ENCODE results near the gene EPHA3.

The EPHA3 gene

DNA sequence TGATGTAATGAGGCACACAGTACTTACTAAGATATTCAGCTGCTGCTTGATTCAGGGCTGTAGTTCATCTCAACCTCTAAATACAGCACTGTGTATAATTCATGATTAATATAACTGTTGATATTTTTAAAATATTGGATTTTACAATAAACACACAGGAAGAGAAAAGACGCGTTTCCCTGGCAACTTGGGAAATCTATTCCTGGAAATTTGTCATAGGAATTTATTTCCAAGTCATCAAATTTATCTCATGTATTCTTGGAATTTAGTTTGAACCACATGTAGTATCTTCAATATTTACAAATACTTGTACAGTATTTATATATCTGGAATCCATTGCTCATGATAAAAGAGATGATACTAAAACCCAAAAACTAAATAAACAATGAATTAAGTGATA lies 30.6 kb downstream of the EPHA3 start:
- no peak for DNase-seq
- in situ Hi-C loops (cut with MboI; ENCODE audit: low pct_unique_long_range_greater_than_20kb, low sequenced_read_pairs): no loop called here

DNA sequence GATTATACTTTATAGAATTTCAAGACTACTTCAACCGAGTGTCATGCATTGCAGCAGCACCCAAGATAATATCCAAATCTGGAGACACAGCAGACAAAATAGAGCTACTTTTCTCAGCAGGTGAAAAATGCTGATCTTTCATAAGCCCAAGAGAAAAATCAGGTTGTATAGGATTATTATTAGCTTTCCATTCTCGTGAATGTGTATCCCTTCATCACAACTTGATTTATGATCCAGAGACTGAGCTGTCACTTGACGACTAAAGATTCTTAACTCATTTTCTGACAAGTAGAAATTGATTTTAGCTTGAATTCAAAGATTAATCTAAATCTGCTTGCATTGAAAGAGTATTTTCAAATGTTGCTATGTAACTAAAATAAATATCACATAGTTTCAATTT lies 32.4 kb downstream of the EPHA3 start:
- in situ Hi-C loops (cut with MboI; ENCODE audit: low pct_unique_long_range_greater_than_20kb, low sequenced_read_pairs): no loop called here

DNA sequence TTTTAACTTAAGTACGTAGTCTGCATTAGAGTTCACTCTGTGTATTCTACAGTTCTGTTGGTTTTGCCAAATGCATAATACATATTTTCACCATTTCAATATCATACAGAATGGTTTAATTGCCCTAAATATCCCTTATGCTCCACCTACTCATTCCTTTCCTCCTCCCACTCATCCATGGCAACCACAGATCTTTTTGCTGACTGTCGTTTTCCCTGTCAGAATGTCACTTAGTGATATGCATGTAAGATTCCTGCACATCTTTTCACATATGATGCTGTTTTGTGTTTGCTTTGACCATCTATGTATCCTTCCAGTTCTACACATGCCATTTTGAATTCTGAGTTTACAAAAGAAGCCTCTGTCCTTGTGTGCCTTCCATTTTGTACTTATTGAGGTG lies 36.7 kb downstream of the EPHA3 start:
- in situ Hi-C loops (cut with MboI; ENCODE audit: low pct_unique_long_range_greater_than_20kb, low sequenced_read_pairs): no loop called here
- no peak for DNase-seq

More for the DNA sequence above, 32.4 kb downstream of the EPHA3 start:
- no peak for DNase-seq

DNA sequence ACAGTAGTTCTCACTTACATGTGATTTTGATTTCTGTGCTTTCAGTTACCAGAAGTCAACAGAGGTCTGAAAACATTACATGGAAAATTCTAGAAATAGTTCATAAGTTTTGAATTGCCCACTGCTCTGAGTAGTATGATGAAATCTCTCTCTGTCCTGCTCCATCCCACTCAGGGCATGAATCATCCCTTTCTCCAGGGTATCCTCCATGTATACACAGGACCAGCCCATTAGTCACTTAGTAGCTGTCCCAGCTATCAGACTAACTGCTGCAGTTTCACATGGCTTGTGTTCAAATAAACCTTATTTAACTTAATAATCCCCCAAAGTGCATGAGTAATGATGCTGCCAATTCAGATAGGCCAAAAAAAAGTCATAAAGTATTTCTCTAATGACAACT lies 38.6 kb downstream of the EPHA3 start:
- in situ Hi-C loops (cut with MboI; ENCODE audit: low pct_unique_long_range_greater_than_20kb, low sequenced_read_pairs): no loop called here

DNA sequence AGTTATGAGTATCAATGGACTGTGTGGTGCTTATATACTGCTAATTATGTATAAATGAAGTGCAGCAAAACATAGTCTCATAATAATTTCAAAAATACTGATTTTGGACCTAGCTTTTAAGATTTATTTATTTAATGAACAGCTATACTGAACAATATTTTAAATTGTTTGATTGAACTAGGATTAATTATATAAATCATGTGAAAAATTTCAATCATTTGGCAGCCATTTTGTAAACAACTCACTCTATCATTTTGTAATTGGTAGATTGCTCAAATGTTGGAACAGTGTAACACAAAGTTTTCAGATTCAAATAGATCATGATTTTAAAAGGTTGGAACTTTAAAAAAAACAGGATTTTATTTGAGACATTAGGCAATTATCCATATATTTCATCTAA lies 47.0 kb downstream of the EPHA3 start:
- no peak for DNase-seq
- in situ Hi-C loops (cut with MboI; ENCODE audit: low pct_unique_long_range_greater_than_20kb, low sequenced_read_pairs): no loop called here

More for the DNA sequence above, 38.6 kb downstream of the EPHA3 start:
- no peak for DNase-seq

DNA sequence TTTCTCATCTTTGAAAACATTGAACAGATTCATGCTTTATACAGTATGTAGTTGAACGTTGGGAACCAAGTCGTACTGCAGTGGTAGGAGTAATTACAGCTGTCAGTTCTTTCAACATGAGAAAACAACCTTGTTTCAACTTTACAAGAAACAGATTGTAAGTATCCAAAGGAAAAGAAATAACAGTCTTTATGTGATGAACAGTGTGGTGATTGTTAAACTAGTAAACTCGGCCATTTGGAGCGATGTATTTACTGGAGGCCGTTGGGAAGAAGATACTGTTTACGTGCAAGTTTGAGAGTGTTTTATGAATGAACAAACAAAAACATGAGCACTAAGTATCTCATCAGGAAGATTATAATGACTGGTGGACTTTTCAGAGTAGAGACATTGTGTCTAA lies 48.4 kb downstream of the EPHA3 start:
- in situ Hi-C loops (cut with MboI; ENCODE audit: low pct_unique_long_range_greater_than_20kb, low sequenced_read_pairs): no loop called here
- DNase-seq: no peak

DNA sequence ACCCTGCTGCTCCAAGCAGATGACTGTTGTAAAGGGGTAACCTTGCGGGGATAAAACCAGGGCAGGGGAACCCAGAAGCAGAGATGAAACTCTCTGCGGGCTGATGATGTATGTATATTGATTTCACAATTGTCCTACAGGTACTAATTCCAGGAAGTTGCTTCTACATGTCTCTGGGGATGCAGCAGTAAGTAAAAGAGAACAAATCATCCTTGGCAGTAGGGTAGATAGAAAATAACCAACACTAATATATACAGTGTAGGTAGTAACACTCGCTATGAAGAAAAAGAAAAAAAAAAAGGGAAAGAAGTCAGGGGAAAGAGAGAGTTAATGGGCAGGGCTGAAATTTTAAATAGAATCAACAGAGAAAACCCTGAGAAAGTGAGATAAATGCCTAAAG lies 50.2 kb downstream of the EPHA3 start:
- in situ Hi-C loops (cut with MboI; ENCODE audit: low pct_unique_long_range_greater_than_20kb, low sequenced_read_pairs): no loop called here
- no peak for DNase-seq

DNA sequence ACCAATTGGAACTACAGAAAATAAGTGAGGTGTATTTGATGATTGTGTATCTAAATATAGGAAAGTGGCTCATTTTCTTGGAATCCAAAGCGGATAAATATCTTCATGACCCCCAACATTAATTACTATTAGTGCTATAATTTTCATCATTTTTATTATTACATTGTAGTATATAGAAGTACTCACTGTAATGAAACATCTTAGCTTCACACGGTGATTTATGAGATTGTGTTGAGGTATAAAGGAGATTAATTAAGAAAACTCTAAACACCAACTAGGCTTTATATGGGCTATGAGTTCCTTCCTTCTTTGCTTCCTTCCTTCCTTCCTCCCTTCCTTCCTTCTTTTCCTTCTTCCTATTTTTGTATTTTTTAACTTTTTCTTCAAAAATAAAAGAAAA lies 52.2 kb downstream of the EPHA3 start:
- in situ Hi-C loops (cut with MboI; ENCODE audit: low pct_unique_long_range_greater_than_20kb, low sequenced_read_pairs): no loop called here
- DNase-seq: no peak

DNA sequence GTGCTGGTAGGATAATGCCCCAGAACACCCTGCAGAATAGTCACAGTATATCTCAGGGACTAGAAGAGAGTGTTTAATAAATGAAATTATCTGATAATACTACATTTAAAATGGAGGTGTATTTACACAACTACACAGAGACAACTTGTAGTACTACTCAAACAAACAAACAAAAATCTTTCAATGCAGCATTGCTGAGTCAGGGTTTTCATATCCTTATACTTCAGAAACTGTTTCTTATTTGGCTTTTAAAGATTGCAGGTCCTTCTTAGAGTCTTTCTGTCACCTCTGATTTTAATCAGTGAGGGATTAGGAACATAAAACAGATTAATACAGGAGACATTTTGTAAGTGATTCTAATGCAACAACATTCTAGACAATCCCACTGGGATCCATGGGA lies 57.4 kb downstream of the EPHA3 start:
- in situ Hi-C loops (cut with MboI; ENCODE audit: low pct_unique_long_range_greater_than_20kb, low sequenced_read_pairs): no loop called here
- no peak for DNase-seq

DNA sequence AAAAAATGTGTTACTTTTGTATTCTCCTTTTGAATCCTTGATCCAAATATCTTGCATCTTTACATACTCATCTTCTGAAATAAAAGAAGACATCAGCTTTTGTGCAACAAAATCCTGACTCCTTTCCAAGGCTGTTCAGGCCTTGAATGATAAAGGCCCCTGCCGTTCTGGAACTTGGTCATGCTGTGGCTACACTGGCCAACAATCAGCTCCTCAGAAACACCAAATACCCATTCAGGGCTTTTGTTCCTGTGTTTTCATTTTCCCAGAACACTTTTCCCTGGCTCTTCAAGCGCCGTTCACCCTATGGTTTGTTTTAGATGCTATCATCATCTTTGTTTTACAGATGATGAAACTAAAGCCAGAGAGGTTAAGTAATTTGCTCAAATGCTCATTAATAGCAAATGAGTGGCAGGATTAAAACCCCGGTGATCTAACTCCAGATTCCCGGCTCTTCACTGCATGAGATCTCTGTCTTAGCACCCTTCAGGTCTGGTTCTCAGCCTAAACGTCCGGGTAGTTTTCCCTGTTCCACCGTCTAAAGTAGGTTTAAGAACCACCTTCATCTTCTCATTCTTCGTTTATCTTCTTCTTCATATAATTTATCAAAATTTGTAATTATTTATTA lies 58.3 kb downstream of the EPHA3 start:
- DNase-seq: no peak
- in situ Hi-C loops (cut with MboI; ENCODE audit: low pct_unique_long_range_greater_than_20kb, low sequenced_read_pairs): no loop called here

DNA sequence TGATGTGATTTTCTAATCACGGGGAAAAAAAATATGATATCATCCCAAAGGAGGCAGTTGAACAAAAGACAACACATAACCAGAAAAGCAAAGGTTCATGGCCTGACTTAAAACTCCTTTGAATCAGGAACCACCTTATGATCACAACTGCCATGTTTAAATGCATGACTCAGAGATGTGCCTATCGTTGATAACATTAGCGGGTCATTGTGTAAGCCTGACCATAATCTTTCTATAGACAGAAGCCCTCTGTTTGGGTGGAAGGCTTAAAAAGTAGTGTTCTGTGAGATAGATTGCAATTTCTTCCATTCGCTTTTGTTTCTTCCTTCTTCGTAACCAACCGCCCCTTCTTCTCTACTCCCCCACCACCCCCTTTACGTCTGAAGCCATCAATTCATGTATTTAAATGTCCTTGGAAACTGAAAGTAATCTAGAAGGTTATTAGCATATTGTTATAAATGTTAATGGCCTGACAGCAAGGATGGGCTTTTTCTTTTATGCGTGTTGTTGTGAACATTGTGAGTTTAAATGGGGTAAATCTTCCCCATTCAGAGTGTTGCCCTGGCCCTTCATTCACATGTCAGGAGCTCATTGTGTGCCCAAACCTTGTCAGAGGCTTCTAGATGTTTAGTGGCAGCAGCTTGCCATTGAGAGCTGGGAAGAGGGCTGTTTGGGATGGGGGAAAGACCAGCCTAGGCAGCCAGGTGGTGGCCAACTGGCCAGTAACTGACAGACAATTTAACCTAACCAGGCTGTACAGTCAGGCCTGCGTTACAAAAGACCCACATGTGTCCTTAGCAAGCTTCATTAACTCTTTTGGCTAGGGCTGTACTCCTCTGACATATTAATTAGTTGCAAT lies 64.5 kb downstream of the EPHA3 start:
- in situ Hi-C loops (cut with MboI; ENCODE audit: low pct_unique_long_range_greater_than_20kb, low sequenced_read_pairs): no loop called here
- DNase-seq: no peak

DNA sequence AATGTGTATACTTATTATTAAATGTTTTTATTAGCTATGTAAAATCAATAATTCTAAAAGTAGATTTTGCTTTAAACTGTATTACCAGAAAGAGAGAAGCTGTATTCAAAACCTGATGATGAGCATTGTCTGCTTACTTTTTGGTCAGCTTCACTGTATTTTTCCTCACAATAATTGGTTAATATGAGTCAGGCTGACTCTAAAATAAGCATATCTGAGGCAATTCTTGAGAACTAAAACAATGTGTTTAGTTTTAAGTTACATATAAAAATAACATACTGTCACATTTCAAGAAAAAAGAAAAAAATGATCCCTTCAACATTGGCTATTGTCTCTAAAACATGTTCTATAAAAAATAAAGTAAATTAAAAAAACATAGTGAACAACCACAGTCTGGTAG lies 66.1 kb downstream of the EPHA3 start:
- DNase-seq: no peak
- in situ Hi-C loops (cut with MboI; ENCODE audit: low pct_unique_long_range_greater_than_20kb, low sequenced_read_pairs): no loop called here

DNA sequence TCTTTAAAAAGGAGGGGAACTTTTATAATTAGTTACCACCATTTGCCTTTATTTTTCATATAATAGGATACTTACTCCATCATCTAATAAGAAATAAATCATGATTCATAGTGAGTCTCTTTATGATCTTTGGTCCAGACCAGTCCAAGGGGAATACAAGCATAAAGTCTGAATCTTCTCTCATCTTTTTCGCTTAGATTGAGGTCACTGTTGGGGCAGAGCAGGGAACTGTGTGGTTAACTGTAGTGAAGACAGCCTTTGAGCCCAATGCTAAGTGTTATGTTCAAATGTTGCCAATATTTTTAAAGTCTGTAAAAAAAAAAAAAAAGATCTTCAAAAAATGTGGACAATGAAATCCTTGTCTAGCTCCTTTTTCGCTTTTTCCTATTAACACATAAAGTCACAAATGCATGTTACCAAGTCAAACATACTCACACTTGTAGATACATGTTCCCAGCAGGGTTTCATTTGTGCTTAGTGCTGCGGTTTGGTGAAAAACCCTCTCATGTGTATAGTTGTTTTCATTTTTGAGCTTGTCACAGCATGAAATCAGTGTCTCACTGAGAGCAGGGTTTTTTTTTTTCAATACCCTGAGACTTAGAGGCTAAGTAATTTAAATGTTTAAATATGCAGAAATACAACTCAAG lies 72.1 kb downstream of the EPHA3 start:
- in situ Hi-C loops (cut with MboI; ENCODE audit: low pct_unique_long_range_greater_than_20kb, low sequenced_read_pairs): no loop called here
- no peak for DNase-seq

DNA sequence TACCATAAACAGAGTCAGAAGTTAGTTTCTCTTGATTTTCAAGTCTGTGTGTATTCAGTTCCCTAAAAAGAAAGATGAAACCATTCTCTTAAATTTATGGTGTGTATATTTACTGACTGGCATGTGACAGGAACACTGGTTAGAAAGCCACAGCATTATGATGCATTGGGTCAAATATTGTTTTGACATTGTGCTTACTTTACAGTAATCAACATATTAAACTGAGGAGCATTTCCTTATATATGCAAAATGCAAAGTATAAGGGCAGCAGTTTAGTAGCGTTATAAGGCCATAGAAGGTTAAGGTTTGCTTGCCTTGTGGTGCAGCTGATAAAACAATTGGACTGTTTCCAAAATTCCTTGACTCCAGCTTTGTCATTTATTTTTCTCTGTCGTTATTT lies 72.9 kb downstream of the EPHA3 start:
- in situ Hi-C loops (cut with MboI; ENCODE audit: low pct_unique_long_range_greater_than_20kb, low sequenced_read_pairs): no loop called here
- no peak for DNase-seq

DNA sequence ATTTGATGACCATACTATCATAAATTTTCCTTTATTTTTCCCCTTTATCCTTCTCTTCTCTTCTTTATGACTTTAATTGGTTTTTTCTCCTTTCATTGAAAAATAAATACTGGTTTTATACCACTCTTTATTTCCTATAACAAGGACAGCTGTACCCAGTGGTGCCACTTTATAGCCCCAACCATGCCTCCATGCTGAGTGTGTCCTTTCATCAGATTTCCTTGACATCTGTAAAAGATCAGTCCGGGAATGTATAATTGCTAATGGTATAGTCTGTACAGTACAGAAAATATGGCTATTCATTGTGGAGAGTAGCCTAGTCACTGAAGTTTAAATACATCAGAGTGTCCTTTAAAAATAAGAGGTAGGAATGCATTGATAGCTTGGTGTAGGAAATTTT lies 74.6 kb downstream of the EPHA3 start:
- in situ Hi-C loops (cut with MboI; ENCODE audit: low pct_unique_long_range_greater_than_20kb, low sequenced_read_pairs): no loop called here

DNA sequence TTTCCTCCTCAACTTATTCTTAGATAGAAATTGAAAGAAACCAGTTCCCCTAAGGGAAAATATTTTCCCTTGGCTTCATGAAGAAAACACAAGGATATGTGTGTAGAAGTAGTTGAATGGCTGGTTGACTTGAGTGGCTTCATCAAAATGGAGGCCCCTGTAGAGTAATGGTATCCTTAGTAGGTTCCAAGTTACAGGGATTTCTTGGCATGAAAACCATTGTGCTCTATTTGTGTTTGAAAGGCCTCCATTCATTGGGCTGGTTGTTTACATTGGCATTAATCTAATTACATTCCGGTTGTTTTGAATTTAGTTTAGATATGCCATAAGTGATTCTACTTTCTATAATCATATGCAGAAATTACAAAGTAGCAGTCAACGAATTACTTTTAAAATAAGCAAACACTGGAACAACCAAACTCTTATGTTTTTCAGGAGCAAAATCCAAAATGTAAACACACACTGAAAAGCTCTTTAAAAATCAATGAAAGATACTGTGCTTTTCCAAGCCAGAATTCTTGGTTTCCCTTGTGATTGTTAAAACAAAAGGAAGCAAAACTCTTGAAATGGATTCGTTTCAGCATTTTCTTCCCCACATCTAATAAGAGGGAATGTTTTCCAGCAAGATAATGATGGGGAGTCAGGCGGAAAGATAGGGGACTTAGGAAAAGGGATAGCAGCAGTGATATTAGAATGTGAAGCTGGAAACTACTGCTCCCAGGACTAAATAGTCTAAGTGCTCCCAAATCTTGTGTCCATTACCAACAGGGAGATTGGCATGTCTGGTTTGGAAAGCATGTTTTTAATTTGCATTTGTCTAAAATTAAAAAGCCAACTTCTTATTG lies 77.0 kb downstream of the EPHA3 start:
- in situ Hi-C loops (cut with MboI; ENCODE audit: low pct_unique_long_range_greater_than_20kb, low sequenced_read_pairs): no loop called here

More for the DNA sequence above, 74.6 kb downstream of the EPHA3 start:
- DNase-seq: no peak

DNA sequence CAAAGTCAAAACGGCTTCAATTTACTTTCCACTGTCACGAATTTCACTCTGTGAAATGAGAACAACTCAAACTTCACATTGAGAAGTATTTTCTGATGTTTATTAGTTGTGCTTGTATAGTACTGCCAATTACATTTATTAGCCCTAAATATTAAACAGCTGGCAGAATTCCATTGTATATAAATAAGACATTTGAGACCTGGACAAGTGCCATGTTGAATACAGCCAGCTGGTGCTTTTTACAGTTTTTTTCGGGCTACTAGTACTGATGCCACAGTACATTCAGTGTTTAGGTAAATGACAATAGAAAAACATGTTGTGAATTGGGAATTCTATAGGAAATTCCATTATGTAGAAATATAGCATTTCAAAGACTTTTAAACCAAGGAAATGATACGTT lies 79.0 kb downstream of the EPHA3 start:
- DNase-seq: no peak
- in situ Hi-C loops (cut with MboI; ENCODE audit: low pct_unique_long_range_greater_than_20kb, low sequenced_read_pairs): no loop called here

More for the DNA sequence above, 77.0 kb downstream of the EPHA3 start:
- no peak for DNase-seq

DNA sequence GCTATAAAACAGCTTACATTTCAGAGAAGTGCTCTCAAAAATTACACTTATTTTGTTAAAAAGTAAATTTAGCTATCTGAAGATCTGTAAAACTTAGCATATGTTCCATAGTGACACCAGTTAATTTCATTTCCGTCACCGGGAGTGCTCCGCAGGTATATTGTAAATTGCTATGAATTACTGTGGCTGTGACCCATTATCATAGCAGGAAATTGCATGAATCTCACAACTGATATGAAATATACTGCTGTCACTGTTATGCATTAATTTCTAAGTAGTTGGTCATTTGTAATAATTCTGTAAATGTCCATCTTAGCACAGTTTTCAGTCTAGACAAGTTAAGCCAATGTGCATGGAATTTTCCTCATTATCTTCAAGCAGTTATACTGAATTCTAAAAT lies 91.2 kb downstream of the EPHA3 start:
- in situ Hi-C loops (cut with MboI; ENCODE audit: low pct_unique_long_range_greater_than_20kb, low sequenced_read_pairs): no loop called here
- DNase-seq: no peak

DNA sequence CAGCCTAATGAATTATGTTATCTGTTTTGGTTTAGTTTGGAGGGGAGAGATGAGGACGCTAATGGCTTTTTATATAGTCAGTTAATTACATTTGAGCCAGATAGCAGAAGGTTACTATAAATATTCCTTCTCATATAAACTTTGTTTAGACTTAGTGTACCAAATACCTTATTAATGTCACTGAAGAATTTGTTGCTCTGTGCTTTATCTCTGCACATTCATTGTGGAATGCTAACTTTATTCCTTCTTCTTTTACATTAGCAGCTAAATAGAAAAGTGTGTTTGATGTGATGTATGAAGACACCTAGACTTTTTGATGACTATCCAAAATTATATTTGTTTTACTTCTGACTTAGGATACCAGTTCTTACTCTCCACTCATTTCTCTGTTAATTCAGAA lies 105.2 kb downstream of the EPHA3 start:
- in situ Hi-C loops (cut with MboI; ENCODE audit: low pct_unique_long_range_greater_than_20kb, low sequenced_read_pairs): no loop called here
- DNase-seq: no peak
